GM04503 (cell line): ENCODE measurements around the gene FAS.

Experiments
- DNase-seq: peaks from one replicate; pipeline ENCODE4 v3.0.0-alpha.2; 2012; ENCODE audit warnings: low read depth

The FAS gene

GRCh38 chr10:89035461-89035860 is 44.9 kb downstream of the FAS start:
- DNase-seq, result no peak

- DNase-seq, result no peak
These were observed 46.5 kb downstream of the FAS start for GRCh38 chr10:89037096-89037495.

- DNase-seq, result no peak
These were observed 52.0 kb downstream of the FAS start for GRCh38 chr10:89042562-89042961.

DNA sequence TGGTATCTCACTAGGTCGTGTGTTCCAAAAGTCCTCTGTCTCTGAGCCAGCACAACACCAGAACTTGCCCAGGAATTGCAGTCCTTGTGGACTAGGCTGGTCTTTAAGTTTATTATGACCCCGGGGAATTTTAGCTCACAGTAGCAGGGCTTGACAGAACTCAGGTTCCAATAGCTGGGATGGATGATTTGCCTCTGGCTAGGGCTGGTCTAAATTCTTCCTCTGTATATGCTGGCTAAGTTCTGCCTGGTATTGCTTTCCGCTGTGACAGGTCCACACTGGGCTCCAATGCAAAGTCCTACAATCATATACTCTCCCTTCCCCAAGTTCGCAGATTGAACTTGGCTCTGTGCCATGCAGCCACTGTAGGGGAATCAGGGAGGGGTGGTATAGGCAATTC is 52.5 kb downstream of the FAS start:
- no peak for DNase-seq

- no peak for DNase-seq
These were observed 56.8 kb downstream of the FAS start for GRCh38 chr10:89047397-89047796.

DNA sequence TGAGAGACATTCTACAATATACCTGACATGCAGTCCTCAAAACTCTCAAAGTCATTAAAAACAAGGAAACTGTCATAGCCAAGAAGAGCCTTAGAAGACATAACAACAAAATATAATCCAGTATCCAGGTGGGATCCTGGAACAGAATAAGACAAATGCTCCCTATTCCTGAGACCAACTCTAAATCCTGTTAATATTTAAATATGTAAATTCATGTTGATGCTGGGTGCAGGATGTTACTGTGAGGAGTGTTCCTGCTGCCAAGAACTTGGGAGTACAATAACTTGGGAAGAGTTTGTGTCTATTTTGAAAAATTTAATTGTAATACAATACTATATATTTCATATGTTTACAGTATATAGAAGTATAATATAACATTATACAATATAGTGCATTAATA is 61.0 kb downstream of the FAS start:
- DNase-seq, result no peak

DNA sequence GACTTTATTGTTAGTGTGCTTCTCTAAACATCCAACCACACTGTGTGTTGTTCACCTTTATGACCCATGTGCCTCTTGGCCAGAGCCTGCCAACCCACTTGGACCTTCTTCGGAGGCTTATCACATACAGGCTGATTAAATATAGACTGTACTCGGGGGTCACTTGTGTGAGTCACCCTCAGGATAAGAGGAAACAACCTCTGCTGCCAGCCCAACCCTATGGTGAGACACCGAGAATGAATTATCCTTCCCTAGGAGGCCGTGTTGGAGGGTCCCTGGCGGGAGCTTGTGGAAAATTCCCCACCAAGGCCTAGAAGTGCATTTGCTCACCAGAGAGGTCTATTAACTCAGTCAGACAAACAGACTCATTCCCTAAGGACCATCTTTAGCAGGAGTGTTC is 63.0 kb downstream of the FAS start:
- no peak for DNase-seq

DNA sequence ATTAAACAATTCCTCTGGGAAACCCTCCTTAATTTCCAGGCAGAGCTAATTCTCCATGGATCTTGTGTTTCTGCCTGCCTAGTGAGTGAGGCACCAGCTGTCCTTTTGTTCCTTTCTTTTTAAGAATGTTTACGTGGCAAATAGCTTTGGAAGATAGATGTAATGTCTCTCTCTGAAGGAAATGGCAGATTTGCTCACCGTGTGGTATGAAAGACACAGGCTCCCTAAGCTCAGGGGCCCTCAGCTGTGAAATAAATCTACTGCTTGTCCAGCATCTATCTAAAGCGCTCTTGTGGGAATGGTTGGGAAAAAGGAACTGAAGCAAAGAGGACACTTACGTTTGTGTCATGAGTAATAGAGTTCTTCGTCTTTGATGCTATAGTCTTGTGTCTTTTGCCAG is 64.6 kb downstream of the FAS start:
- no peak for DNase-seq

GRCh38 chr10:89062861-89063260 is 72.3 kb downstream of the FAS start:
- DNase-seq, result no peak

DNA sequence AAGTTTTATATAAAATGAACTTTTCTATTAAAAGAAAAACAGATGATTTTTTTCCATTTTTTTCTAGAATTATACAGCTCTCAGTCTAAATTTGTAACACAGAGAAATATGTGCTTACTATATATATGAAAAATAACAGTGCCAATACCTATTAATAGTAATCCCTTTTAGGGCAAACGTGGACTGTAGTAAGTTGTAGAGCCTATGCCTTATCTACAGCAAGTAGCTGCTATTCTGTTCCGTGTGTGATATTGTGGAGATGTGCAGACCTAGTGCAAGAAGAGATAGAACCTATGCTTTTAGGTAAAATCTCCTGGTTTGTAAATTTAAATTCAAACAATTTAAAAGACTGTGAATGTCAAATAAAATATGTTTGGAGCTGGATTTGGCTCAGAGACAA is 72.9 kb downstream of the FAS start:
- DNase-seq, result no peak

DNA sequence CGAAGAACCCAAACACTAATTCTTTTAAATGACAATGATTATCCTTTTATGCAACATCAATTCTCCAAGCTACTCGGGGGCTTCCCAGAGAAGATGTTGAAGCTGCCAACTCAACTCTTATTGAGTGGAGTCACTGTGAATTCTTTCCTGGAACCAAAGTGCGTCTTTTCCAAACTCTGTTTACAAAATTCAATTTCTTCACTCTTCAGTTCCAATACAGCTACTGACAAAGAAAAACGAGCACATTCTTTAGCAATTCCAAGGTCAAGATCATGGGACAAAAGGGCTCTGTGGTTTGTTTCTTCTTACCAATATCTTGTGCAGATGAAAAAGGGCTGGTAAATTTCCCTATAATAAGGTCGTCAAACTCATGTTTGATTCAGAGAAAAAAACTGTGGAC is 74.2 kb downstream of the FAS start:
- DNase-seq, result no peak
